ENCODE data around the gene ZNF333. TPM values are rescaled to one million over a fixed set of nuclear protein-coding genes. Genes with fewer than 3 reads are reported as not detected.

Gene ZNF333
- total RNA-seq, 1 experiment from 2014 or later = 19.2 TPM

DNA sequence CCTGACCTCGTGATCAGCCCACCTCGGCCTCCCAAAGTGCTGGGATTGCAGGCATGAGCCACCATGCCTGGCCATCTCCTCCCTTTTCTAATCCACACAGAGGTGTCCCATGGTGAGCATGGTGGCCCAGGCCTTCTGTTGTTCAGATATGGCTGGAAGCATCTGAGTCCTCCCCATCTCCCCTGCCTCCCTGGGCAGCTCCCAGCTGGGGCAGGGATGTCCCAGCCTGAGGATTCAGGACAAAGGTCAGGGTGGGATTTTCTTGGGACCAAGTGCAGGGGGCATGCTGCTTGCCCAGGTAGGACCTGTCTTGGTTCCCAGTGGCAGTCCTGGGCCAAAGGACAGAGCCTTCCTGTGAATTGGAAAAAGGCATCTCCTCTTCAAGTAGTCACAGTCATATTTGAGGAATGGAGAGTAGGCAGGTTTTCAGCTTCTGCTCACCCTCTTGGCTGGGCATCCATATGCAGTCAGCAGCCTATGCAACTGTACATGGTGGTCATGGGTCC, 77.7 kb downstream of the ZNF333 start:
- Histone ChIP-seq H3K4me3 (ENCODE audit: low read depth, low read length, poor library complexity, severe bottlenecking) (no peak overlapping the region), H3K27me3 (replicated peaks; ENCODE audit: insufficient read depth, low read depth, low read length, poor library complexity) (no peaks in the 10 kb centered on the region), H3K9me3 (ENCODE audit: low read depth, low read length, poor library complexity, severe bottlenecking) (no peaks in the 10 kb centered on the region), H3K36me3 (ENCODE audit: insufficient read depth, low read length, poor library complexity, severe bottlenecking) (no peaks in the 10 kb centered on the region), H3K4me1 (ENCODE audit: insufficient read depth, low read length, poor library complexity, severe bottlenecking) (no peaks in the 10 kb centered on the region), H3K27ac (ENCODE audit: low read depth, low read length, poor library complexity, severe bottlenecking) (no peak overlapping the region)
- CTCF ChIA-PET = no interaction called here
- no TSS peak for BruUV-seq (replicated peaks)
- POLR2A ChIA-PET (ENCODE audit: low non-redundant PET) = no interaction called here
- no peak for DNase-seq (ENCODE audit: low spot score)
- intact Hi-C loops (cut with micrococcal nuclease; ENCODE audit: unreplicated experiment) = no loop called here
- TF ChIP-seq CTCF (conservative IDR thresholded peaks at IDR 0.05; ENCODE audit: low read depth, low read length) (no peak), EZH2 (IDR thresholded peaks at IDR 0.05; ENCODE audit: borderline replicate concordance, low read depth, low read length, poor library complexity, severe bottlenecking) (no peak)

GRCh38 chr19:14768001-14768400, 78.2 kb downstream of the ZNF333 start:
- CTCF ChIA-PET = no interaction called here
- POLR2A ChIA-PET (ENCODE audit: low non-redundant PET) = no interaction called here
- BruUV-seq (replicated peaks) = no TSS peak

DNA sequence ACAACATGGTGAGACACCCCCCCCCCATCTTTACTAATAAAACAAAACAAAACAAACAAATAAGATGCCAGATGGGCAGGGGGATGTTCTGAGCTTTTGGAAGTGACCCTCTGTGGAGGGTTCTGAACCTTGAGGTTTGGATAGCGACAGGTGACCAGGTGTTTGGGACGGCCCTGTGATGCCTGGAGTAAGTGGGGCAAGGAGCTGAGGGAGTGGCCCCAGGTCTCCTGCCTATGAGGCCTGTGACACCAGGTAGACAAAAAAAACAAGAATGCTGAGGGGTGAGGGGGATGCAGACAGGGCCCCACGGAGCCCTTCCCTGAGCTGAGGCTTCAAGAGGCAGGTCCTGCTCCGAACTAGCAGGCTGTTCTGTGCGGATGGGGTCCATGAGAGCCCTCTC, 79.4 kb downstream of the ZNF333 start:
- Histone ChIP-seq H3K4me3 (ENCODE audit: low read depth, low read length, poor library complexity, severe bottlenecking) (no peak overlapping the region), H3K4me1 (ENCODE audit: insufficient read depth, low read length, poor library complexity, severe bottlenecking) (no peaks in the 10 kb centered on the region), H3K36me3 (ENCODE audit: insufficient read depth, low read length, poor library complexity, severe bottlenecking) (no peaks in the 10 kb centered on the region), H3K27ac (ENCODE audit: low read depth, low read length, poor library complexity, severe bottlenecking) (no peak overlapping the region), H3K9me3 (ENCODE audit: low read depth, low read length, poor library complexity, severe bottlenecking) (no peaks in the 10 kb centered on the region), H3K27me3 (replicated peaks; ENCODE audit: insufficient read depth, low read depth, low read length, poor library complexity) (no peaks in the 10 kb centered on the region)
- intact Hi-C loops (cut with micrococcal nuclease; ENCODE audit: unreplicated experiment) = no loop called here
- DNase-seq (ENCODE audit: low spot score) = no peak
- BruUV-seq (replicated peaks) = no TSS peak
- TF ChIP-seq CTCF (conservative IDR thresholded peaks at IDR 0.05; ENCODE audit: low read depth, low read length) = no peak
- no peak for TF ChIP-seq EZH2 (IDR thresholded peaks at IDR 0.05; ENCODE audit: borderline replicate concordance, low read depth, low read length, poor library complexity, severe bottlenecking)
- ChIA-PET CTCF (no interaction called here), POLR2A (ENCODE audit: low non-redundant PET) (no interaction called here)

More at GRCh38 chr19:14768001-14768400, 78.2 kb downstream of the ZNF333 start:
- no peaks in the 10 kb centered on the region for H3K9me3 ChIP-seq (ENCODE audit: low read depth, low read length, poor library complexity, severe bottlenecking)
- H3K4me3 ChIP-seq (ENCODE audit: low read depth, low read length, poor library complexity, severe bottlenecking) = no peak overlapping the region
- no peaks in the 10 kb centered on the region for H3K36me3 ChIP-seq (ENCODE audit: insufficient read depth, low read length, poor library complexity, severe bottlenecking)
- no peaks in the 10 kb centered on the region for H3K27me3 ChIP-seq (replicated peaks; ENCODE audit: insufficient read depth, low read depth, low read length, poor library complexity)
- no peak overlapping the region for H3K27ac ChIP-seq (ENCODE audit: low read depth, low read length, poor library complexity, severe bottlenecking)
- DNase-seq (ENCODE audit: low spot score) = no peak
- intact Hi-C loops (cut with micrococcal nuclease; ENCODE audit: unreplicated experiment) = no loop called here
- no peaks in the 10 kb centered on the region for H3K4me1 ChIP-seq (ENCODE audit: insufficient read depth, low read length, poor library complexity, severe bottlenecking)
- TF ChIP-seq CTCF (conservative IDR thresholded peaks at IDR 0.05; ENCODE audit: low read depth, low read length) (no peak), EZH2 (IDR thresholded peaks at IDR 0.05; ENCODE audit: borderline replicate concordance, low read depth, low read length, poor library complexity, severe bottlenecking) (no peak)
